NT2/D1 (cell line): Measurements from ENCODE around the gene FOXP1.

Experiments
- SUZ12 ChIP-seq: IDR thresholded peaks from 2 replicates; pipeline ENCODE4 v1.6.1; 2011; ENCODE audit not compliant: insufficient read length, insufficient read depth; ENCODE audit errors: extremely low read depth
- YY1 ChIP-seq: IDR thresholded peaks from 2 replicates; pipeline ENCODE4 v1.6.1; 2011; ENCODE audit not compliant: insufficient read length, insufficient read depth

- TF ChIP-seq YY1 (no peak), SUZ12 (no peak)
Observed at GRCh38 chr3:71069797-71070196, 513.7 kb downstream of the FOXP1 start.
